K562 (cell line): ENCODE measurements around the gene PSORS1C1. TPM values are rescaled to one million over a fixed set of nuclear protein-coding genes. Genes with fewer than 3 reads are reported as not detected.

Experiments
- ATAC-seq: fragments of 200-7000 bp; cut with Tn5 transposase; 3 replicates; pipeline ENCODE4 v1.9.1; 2020; ENCODE audit warnings: moderate library complexity
- BruUV-seq: library from RNA; stranded (reverse); fragments of 400-500 nt; replicated peaks from 2 replicates; lab custom pipeline; 2021; lab: Mats Ljungman, UMichigan
- CTCF ChIA-PET: fragments of 300-600 bp; formaldehyde crosslinking; extraction: SDS; loops from one replicate; lab custom pipeline; 2021; ENCODE audit warnings: low intra/inter-chr PET ratio; lab: Yijun Ruan, JAX
- POLR2A ChIA-PET: fragments of 300-600, 350-650 bp; sonication (Branson Sonifier 250); formaldehyde crosslinking; extraction: SDS; loops from one replicate; lab custom pipeline; 2021; ENCODE audit warnings: antibody characterized with exemption, inconsistent platforms; lab: Yijun Ruan, JAX
- DNase-seq, 4 experiments: peaks; one replicate each; pipeline versions ENCODE4 v3.0.0 to v3.0.0-alpha.2; 2011 to 2018; ENCODE audit warnings: low spot score in 3 of 4, mixed read lengths in 3 of 4; ENCODE audit errors: extremely low read depth in 1 of 4
- FAIRE-seq: peaks from 2 replicates; lab custom pipeline; 2011; peaks lifted over from hg19 to GRCh38; lab: Jason Lieb, UNC
- H2AFZ ChIP-seq: 2 replicates; pipeline ENCODE4 v1.6.0; 2011; ENCODE audit warnings: low read depth, low read length, control low read depth, inconsistent platforms
- H3K27ac ChIP-seq: fragments of 200-600 bp; 3 replicates; pipeline ENCODE4 v1.8.0; 2011; ENCODE audit warnings: low read depth, mild to moderate bottlenecking, control low read depth, inconsistent platforms, low read length, moderate library complexity, mixed read lengths; ENCODE audit errors: extremely low read depth
- H3K27me3 ChIP-seq, 2 experiments: fragments of 300-600 bp in 1 of 2; 2 replicates in 1 of 2; 3 replicates in 1 of 2; pipeline versions ENCODE4 v1.6.0 to v1.8.0; 2011; ENCODE audit warnings: inconsistent platforms in 2 of 2, low read length in 2 of 2, mild to moderate bottlenecking in 1 of 2, mixed read lengths in 1 of 2, moderate library complexity in 1 of 2; ENCODE audit not compliant: control insufficient read depth in 2 of 2, insufficient read depth in 2 of 2
- H3K36me3 ChIP-seq: fragments of 300-600 bp; 3 replicates; pipeline ENCODE4 v1.8.0; 2011; ENCODE audit warnings: mild to moderate bottlenecking, low read length, inconsistent platforms; ENCODE audit not compliant: control insufficient read depth, insufficient read depth
- H3K4me1 ChIP-seq, 2 experiments: fragments of 200-600 bp in 1 of 2; replicated peaks in 1 of 2; 2 replicates in 1 of 2; 3 replicates in 1 of 2; pipeline versions ENCODE4 v1.5.1 to v1.8.0; 2011; ENCODE audit warnings: inconsistent platforms in 2 of 2, low read length in 2 of 2, mild to moderate bottlenecking in 1 of 2, mixed read lengths in 1 of 2, moderate library complexity in 1 of 2; ENCODE audit not compliant: control insufficient read depth in 2 of 2, insufficient read depth in 2 of 2
- H3K4me2 ChIP-seq: 2 replicates; pipeline ENCODE4 v1.6.1; 2011; ENCODE audit warnings: low read length, control low read depth, inconsistent platforms, mixed read lengths; ENCODE audit not compliant: insufficient read depth
- H3K4me3 ChIP-seq: fragments of 200-600 bp; sonication (generic), shearing (Covaris generic); 2 replicates; pipeline ENCODE4 v1.5.1; 2016; ENCODE audit warnings: control low read depth, inconsistent platforms
- H3K79me2 ChIP-seq: fragments of 200-600 bp; 3 replicates; pipeline ENCODE4 v1.8.0; 2011; ENCODE audit warnings: low read length, inconsistent platforms; ENCODE audit not compliant: control insufficient read depth, insufficient read depth
- H3K9ac ChIP-seq, 2 experiments: 2 replicates each; pipeline versions ENCODE4 v1.6.0 to v1.6.1; 2011; ENCODE audit warnings: low read depth in 2 of 2, low read length in 2 of 2, control low read depth in 1 of 2, inconsistent platforms in 1 of 2, mild to moderate bottlenecking in 1 of 2, mixed read lengths in 1 of 2; ENCODE audit not compliant: insufficient read depth in 1 of 2
- H3K9me1 ChIP-seq: one replicate; pipeline ENCODE4 v1.6.0; 2011; ENCODE audit warnings: inconsistent platforms, mild to moderate bottlenecking, low read length, moderate library complexity; ENCODE audit not compliant: control insufficient read depth, insufficient read depth
- H3K9me3 ChIP-seq: replicated peaks from 2 replicates; pipeline ENCODE4 v1.5.1; 2011; ENCODE audit warnings: low read depth, low read length, inconsistent platforms; ENCODE audit not compliant: control insufficient read depth, insufficient read depth
- H4K20me1 ChIP-seq: replicated peaks from 2 replicates; pipeline ENCODE4 v1.6.1; 2011; ENCODE audit warnings: low read length, inconsistent platforms, mixed read lengths; ENCODE audit not compliant: control insufficient read depth, insufficient read depth
- RBFOX2 ChIP-seq: fragments of 200-400 bp; formaldehyde crosslinking; IDR thresholded peaks from 2 replicates; pipeline ENCODE4 v1.6.1; 2017; ENCODE audit warnings: low read depth, mild to moderate bottlenecking, low read length, moderate library complexity
- WGBS: fragments of 100-300 bp; shearing (Covaris generic); methylation state at CpG from one replicate; pipeline ENCODE4 v1.1.6; 2016; ENCODE audit warnings: low coverage, mixed read lengths; ENCODE audit not compliant: insufficient coverage; ENCODE audit errors: missing lambda C conversion rate; 5-methylcytosine and 5-hydroxymethylcytosine counted together
- in situ Hi-C: fragments of 300-500 bp; cut with MboI; formaldehyde crosslinking; loops from 4 replicates; pipeline ENCODE4 v1.15.0; 2018; ENCODE audit warnings: inconsistent platforms, mixed read lengths
- intact Hi-C: fragments of 100-400 bp; cut with micrococcal nuclease; formaldehyde crosslinking; loops from 2 replicates; pipeline ENCODE4 v1.14.2; 2022
- polyA plus RNA-seq, 8 experiments: library from polyadenylated mRNA; depleted of rRNA in 4 of 8; stranded (reverse) in 5 of 8; unstranded in 3 of 8; fragments of >200 nt; fragmentation: Nextera tagmentation in 2 of 8; fragmentation: Illumina TruSeq in 1 of 8; extraction: Ambion mirVana in 2 of 8; extraction: Trizol in 1 of 8; gene quantifications; 2 replicates each; pipeline versions ENCODE4 v1.2.1 to v1.2.3, GENCODE V29; 2011 to 2014; ENCODE audit warnings: inconsistent platforms in 1 of 8, missing spikeins in 1 of 8
- total RNA-seq, 7 experiments: library from RNA; depleted of rRNA in 6 of 7; stranded (reverse); fragments of >200 nt in 6 of 7; fragmentation: Illumina TruSeq in 2 of 7; extraction: Trizol in 2 of 7; gene quantifications; 2 replicates each; pipeline versions ENCODE4 v1.2.1 to v1.2.3, GENCODE V29; 2011 to 2021; ENCODE audit warnings: low replicate concordance in 1 of 7
- TF ChIP-seq, protein P1 (sequence below): fragments of 450-650 bp; formaldehyde crosslinking; IDR thresholded peaks from 2 replicates; pipeline ENCODE4 v1.4.0; 2020; ENCODE audit warnings: mild to moderate bottlenecking, mixed read lengths

PSORS1C1 gene
- total and polyA plus RNA-seq, 9 of the 15 experiments (the other 6 are each of a cell fraction or from before 2014, with no cell fraction given): 0.11 TPM; not detected in 8

DNA sequence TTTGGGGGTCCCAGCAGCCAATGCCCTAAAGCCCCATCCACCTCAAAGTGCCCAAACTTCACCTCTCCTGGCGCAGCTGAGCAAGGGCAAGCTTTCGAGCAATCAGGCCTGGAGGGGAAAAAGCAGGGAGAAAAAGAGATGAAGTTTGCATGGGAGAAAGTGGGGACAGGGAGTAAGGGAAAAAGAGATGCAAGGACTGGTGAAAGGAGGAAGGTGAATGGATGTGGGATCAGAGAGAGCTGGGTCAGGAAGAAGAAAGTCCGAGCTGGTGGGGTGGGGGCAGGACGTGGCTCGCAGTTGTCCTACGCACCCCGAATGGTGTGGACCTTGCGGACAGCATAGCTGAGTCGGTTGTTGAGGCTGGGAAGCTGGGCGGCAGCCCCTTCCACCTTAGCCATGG, 30.8 kb downstream of the PSORS1C1 start:
- in situ Hi-C loops (no loop called here), intact Hi-C loops (no loop called here)
- no peak for TF ChIP-seq RBFOX2
- TF ChIP-seq, protein P1, sequence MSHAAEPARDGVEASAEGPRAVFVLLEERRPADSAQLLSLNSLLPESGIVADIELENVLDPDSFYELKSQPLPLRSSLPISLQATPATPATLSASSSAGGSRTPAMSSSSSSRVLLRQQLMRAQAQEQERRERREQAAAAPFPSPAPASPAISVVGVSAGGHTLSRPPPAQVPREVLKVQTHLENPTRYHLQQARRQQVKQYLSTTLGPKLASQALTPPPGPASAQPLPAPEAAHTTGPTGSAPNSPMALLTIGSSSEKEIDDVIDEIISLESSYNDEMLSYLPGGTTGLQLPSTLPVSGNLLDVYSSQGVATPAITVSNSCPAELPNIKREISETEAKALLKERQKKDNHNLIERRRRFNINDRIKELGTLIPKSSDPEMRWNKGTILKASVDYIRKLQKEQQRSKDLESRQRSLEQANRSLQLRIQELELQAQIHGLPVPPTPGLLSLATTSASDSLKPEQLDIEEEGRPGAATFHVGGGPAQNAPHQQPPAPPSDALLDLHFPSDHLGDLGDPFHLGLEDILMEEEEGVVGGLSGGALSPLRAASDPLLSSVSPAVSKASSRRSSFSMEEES (CRISPR knock-in tag): no peak
- DNase-seq (no peak), ATAC-seq (no peak), FAIRE-seq (no peak)
- H3K9me3 ChIP-seq: no peaks in the 10 kb centered on the region
- ChIA-PET POLR2A (interaction anchor here (0.8 to 2.6 kb wide), 7 partner anchors 10 to 313 kb away, joined by 3 to 7 read pairs (median 3); partner anchors contain the start of genes CCHCR1 and TCF19), CTCF (interaction anchor here (0.8 kb wide), 1 partner anchor 9 kb away, joined by 3 read pairs; no protein-coding TSS in a partner anchor)
- peak overlapping the region in 1 of 2 experiments; percentile 78; a peak in 1 of 4 replicates for H3K9ac ChIP-seq
- H3K4me2 ChIP-seq: no peak overlapping the region
- no peak overlapping the region for H3K4me3 ChIP-seq
- BruUV-seq: no TSS peak
- no peaks in the 10 kb centered on the region for H3K9me1 ChIP-seq
- H3K4me1 ChIP-seq: peaks cover 0 to 4% of the 10 kb centered on the region in 2 experiments; a peak in 2 of 5 replicates
- 96% methylated on average over 9 of the region's 10 CpGs for WGBS
- no peaks in the 10 kb centered on the region for H3K79me2 ChIP-seq
- H4K20me1 ChIP-seq: no peaks in the 10 kb centered on the region; the same call in 1 of the 2 replicates
- no peak overlapping the region for H3K27ac ChIP-seq
- peaks cover 55% of the 10 kb centered on the region; the same call in 2 of the 3 replicates for H3K36me3 ChIP-seq
- H3K27me3 ChIP-seq: no peaks in the 10 kb centered on the region
- no peak overlapping the region for H2AFZ ChIP-seq
